Stomach (tissue), 9 donors: Measurements from ENCODE around the gene TTC9. TPM values are rescaled to one million over a fixed set of nuclear protein-coding genes. Genes with fewer than 3 reads are reported as not detected.
A peak's percentile ranks its signal among the peaks of the same experiment; 100 is the strongest.

Source experiments
- DNase-seq, 2 donors: peaks; one replicate each; pipeline versions ENCODE4 v3.0.0 to v3.0.0-alpha.2; 2013 to 2019
- H3K27ac ChIP-seq, 5 donors: fragments of 200-600 bp in 4 of 5; sonication (generic) in 4 of 5; one replicate each; pipeline ENCODE4 v1.5.1; 2013 to 2019; ENCODE audit warnings: mild to moderate bottlenecking in 1 of 5, moderate library complexity in 1 of 5
- H3K27me3 ChIP-seq, 3 donors: fragments of 200-600 bp; sonication (generic); one replicate each; pipeline ENCODE4 v1.5.1; 2017 to 2019; ENCODE audit warnings: mixed run types in 1 of 3
- H3K36me3 ChIP-seq, 4 donors: fragments of 200-600 bp; sonication (generic); 1 replicate in 3 of 4; 2 replicates in 1 of 4; pipeline ENCODE4 v1.5.1; 2016 to 2019
- H3K4me1 ChIP-seq, 4 donors: fragments of 200-600 bp; sonication (generic); one replicate each; pipeline ENCODE4 v1.5.1; 2016 to 2019
- H3K4me3 ChIP-seq, 4 donors: fragments of 200-600 bp; sonication (generic) in 3 of 4; one replicate each; pipeline ENCODE4 v1.5.1; 2016 to 2019; ENCODE audit warnings: mild to moderate bottlenecking in 1 of 4
- H3K9me3 ChIP-seq, 4 donors: fragments of 200-600 bp; sonication (generic); one replicate each; pipeline ENCODE4 v1.5.1; 2016 to 2019
- CTCF ChIP-seq, 7 experiments: fragments of 450-650 bp in 4 of 7; fragments of 200-600 bp in 3 of 7; sonication (generic) in 3 of 7; IDR thresholded peaks; one replicate each; pipeline ENCODE4 v1.5.1; 2016 to 2019; ENCODE audit warnings: antibody characterized with exemption in 7 of 7, control low read depth in 2 of 7, mild to moderate bottlenecking in 1 of 7
- EP300 ChIP-seq: sonication (generic); formaldehyde crosslinking; IDR thresholded peaks from one replicate; pipeline ENCODE4 v1.6.1; 2017; ENCODE audit warnings: antibody characterized with exemption
- POLR2A ChIP-seq, 4 donors: fragments of 450-650 bp; IDR thresholded peaks; one replicate each; pipeline ENCODE4 v1.6.1; 2016; ENCODE audit warnings: antibody characterized with exemption in 4 of 4, control low read depth in 2 of 4, mild to moderate bottlenecking in 1 of 4, moderate library complexity in 1 of 4
- POLR2AphosphoS5 ChIP-seq, 3 donors: sonication (generic); formaldehyde crosslinking; IDR thresholded peaks; one replicate each; pipeline ENCODE4 v1.6.1; 2016; ENCODE audit warnings: antibody characterized with exemption in 3 of 3
- WGBS, 5 donors: extraction: QIAGEN DNeasy Blood & Tissue Kit in 3 of 5; methylation state at CpG; one replicate each; pipeline versions ENCODE4 v1.1.5 to v1.1.7; 2013 to 2018; 5-methylcytosine and 5-hydroxymethylcytosine counted together
- intact Hi-C: fragments of 100-400 bp; cut with DNase I; formaldehyde crosslinking; loops from one replicate; pipeline ENCODE4 v1.15.1; 2023; ENCODE audit warnings: low total_unique reads
- polyA plus RNA-seq, 3 donors: library from polyadenylated mRNA; stranded (reverse); fragments of 200-250 nt; gene quantifications; one replicate each; pipeline ENCODE4 v1.2.3, GENCODE V29; 2013
- total RNA-seq, 5 donors: library from RNA; depleted of rRNA; stranded (reverse); fragments of >200 nt; gene quantifications; one replicate each; pipeline versions ENCODE4 v1.1.0 to v1.2.3, GENCODE V29; 2014 to 2016
- donor health status: healthy with polysubstance abuse.
- donor health status: Bipolar disorder and iron deficiency.
- donor health status: healthy.

The TTC9 gene
- total and polyA plus RNA-seq, 8 donors: 1.8 to 7.3 (median 4.7) TPM; not detected in 2

DNA sequence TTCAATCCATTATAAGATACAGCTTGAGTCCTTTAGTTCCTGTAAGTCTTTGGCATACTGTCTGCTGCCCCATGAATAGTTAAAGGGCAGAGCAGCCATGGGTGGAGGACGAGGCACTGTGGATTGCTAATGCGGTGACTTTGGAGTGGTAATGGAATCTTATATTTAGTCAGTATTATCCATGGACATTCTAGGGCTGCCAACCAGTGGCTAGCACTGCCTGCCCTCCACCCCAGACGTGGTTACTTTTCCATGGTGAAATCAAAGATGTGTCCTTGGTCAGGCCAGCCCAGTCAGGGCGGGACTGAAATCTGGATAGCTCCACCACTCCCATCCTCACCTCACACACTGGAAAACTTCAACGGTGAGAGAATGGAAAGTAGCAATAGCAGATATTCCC is 2.3 kb downstream of the TTC9 start:
- intact Hi-C loops: loop anchor here (10.0 kb wide), 1 partner anchor 71 kb away; no protein-coding TSS in a partner anchor
- Histone ChIP-seq H3K4me1 (peaks cover 7 to 36% (median 30%) of the 10 kb centered on the region in 4 donors), H3K9me3 (no peaks in the 10 kb centered on the region), H3K27me3 (peaks cover 0 to 35% (median 0%) of the 10 kb centered on the region in 3 donors), H3K27ac (no peak overlapping the region), H3K4me3 (peak overlapping the region in 3 of 4 donors; percentile 80 to 92 (median 83)), H3K36me3 (no peaks in the 10 kb centered on the region)
- WGBS, 5 donors: 38 to 80% (median 63%) methylated on average over 5 of the region's 5 CpGs
- DNase-seq: no peak
- TF ChIP-seq POLR2AphosphoS5 (IDR thresholded peaks at IDR 0.05): no peak
- TF ChIP-seq POLR2A (IDR thresholded peaks at IDR 0.05): no peak

DNA sequence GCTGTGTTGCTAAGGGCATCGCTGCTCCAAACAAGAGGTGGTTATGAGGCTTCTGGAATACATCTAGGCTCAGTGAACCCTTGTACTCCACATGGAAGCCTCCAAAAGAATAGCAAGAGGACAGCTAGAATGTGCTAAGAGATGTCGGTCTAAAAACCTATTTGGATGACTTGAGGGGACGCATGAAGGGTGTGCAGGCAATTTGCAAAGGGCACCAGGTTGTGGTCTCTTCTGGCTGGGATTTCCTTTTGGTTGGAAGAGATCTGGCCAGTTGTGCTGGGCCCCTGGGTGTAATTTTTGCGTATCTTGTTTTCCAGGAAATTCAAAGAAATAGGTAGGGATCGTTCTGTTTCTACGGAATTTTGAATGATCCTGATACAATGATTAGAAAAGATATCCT is 4.2 kb downstream of the TTC9 start:
- H3K36me3 ChIP-seq: no peaks in the 10 kb centered on the region
- WGBS, 5 donors: 81 to 97% (median 88%) methylated on average over 6 of the region's 6 CpGs
- H3K4me1 ChIP-seq: peaks cover 4 to 28% (median 23%) of the 10 kb centered on the region in 4 donors
- TF ChIP-seq POLR2A (IDR thresholded peaks at IDR 0.05): no peak
- TF ChIP-seq CTCF (IDR thresholded peaks at IDR 0.05): no peak
- TF ChIP-seq EP300: no peak
- TF ChIP-seq POLR2AphosphoS5 (IDR thresholded peaks at IDR 0.05): no peak
- no peak overlapping the region for H3K27ac ChIP-seq
- no peak for DNase-seq
- H3K4me3 ChIP-seq: no peak overlapping the region
- intact Hi-C loops: loop anchor here (10.0 kb wide), 1 partner anchor 69 kb away; no protein-coding TSS in a partner anchor
- H3K27me3 ChIP-seq: peaks cover 0 to 19% (median 0%) of the 10 kb centered on the region in 3 donors
- H3K9me3 ChIP-seq: no peaks in the 10 kb centered on the region

- WGBS, 5 donors: 68 to 76% (median 68%) methylated on average over 2 of the region's 2 CpGs
- Histone ChIP-seq H3K36me3 (no peaks in the 10 kb centered on the region), H3K27me3 (peaks cover 0 to 14% (median 0%) of the 10 kb centered on the region in 3 donors), H3K4me3 (no peak overlapping the region), H3K27ac (no peak overlapping the region), H3K4me1 (peaks cover 0 to 23% (median 17%) of the 10 kb centered on the region in 4 donors), H3K9me3 (no peaks in the 10 kb centered on the region)
- TF ChIP-seq POLR2AphosphoS5 (IDR thresholded peaks at IDR 0.05) (no peak), CTCF (IDR thresholded peaks at IDR 0.05) (no peak), POLR2A (IDR thresholded peaks at IDR 0.05) (no peak), EP300 (no peak)
- intact Hi-C loops: loop anchor here (10.0 kb wide), 1 partner anchor 68 kb away; no protein-coding TSS in a partner anchor
- no peak for DNase-seq
These were observed 5.0 kb downstream of the TTC9 start for GRCh38 chr14:70646705-70647104.

DNA sequence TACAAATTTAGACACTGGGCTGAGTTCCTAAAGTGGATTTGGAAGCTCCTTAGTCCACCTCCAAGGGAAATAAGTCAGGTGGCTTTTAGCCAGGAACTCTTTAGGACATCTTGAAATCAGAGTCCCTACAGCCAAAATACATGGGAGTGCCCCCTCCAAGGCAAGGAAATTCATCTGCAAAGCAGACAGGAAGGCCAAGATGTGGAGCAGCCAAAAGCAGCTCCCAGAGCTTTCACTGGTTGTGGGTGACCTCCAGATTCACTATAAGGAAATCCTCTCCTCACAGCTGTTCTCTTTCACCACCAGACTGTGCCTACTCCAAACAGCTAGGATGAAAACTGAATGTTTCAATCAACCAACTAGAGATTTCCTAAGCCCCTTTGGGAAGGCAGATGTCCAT is 6.6 kb downstream of the TTC9 start:
- intact Hi-C loops: loop anchor here (10.0 kb wide), 1 partner anchor 66 kb away; no protein-coding TSS in a partner anchor
- no peak for DNase-seq
- H3K4me3 ChIP-seq: no peak overlapping the region
- no peak overlapping the region for H3K27ac ChIP-seq
- peaks cover 0 to under 1% (median 0%) of the 10 kb centered on the region in 3 donors for H3K27me3 ChIP-seq
- H3K36me3 ChIP-seq: no peaks in the 10 kb centered on the region
- TF ChIP-seq CTCF (IDR thresholded peaks at IDR 0.05) (no peak), POLR2A (IDR thresholded peaks at IDR 0.05) (no peak), POLR2AphosphoS5 (IDR thresholded peaks at IDR 0.05) (no peak), EP300 (no peak)
- H3K9me3 ChIP-seq: no peaks in the 10 kb centered on the region
- peaks cover 0 to 11% (median 5%) of the 10 kb centered on the region in 4 donors for H3K4me1 ChIP-seq

GRCh38 chr14:70649803-70650202 is 8.1 kb downstream of the TTC9 start:
- H3K4me1 ChIP-seq: no peaks in the 10 kb centered on the region
- 91 to 98% (median 93%) methylated on average over 4 of the region's 4 CpGs for WGBS, 5 donors
- H3K27ac ChIP-seq: no peak overlapping the region
- H3K36me3 ChIP-seq: no peaks in the 10 kb centered on the region
- no peaks in the 10 kb centered on the region for H3K27me3 ChIP-seq
- H3K4me3 ChIP-seq: no peak overlapping the region
- no peaks in the 10 kb centered on the region for H3K9me3 ChIP-seq
- DNase-seq: no peak
- intact Hi-C loops: loop anchor here (10.0 kb wide), 1 partner anchor 65 kb away; no protein-coding TSS in a partner anchor
- TF ChIP-seq CTCF (IDR thresholded peaks at IDR 0.05) (no peak), POLR2AphosphoS5 (IDR thresholded peaks at IDR 0.05) (no peak), EP300 (no peak), POLR2A (IDR thresholded peaks at IDR 0.05) (no peak)
